Measurements from ENCODE around the gene COL27A1.

The COL27A1 gene

GRCh38 chr9:114282104-114282485 is 126.8 kb downstream of the COL27A1 start:
- DNase-seq (ENCODE audit: insufficient read length, low spot score) (no peak), FAIRE-seq (no peak)
- TF ChIP-seq CTCF (IDR thresholded peaks at IDR 0.05; ENCODE audit: insufficient read depth, missing control alignments) = no peak

GRCh38 chr9:114282507-114282906 is 127.2 kb downstream of the COL27A1 start:
- FAIRE-seq = no peak
- no peak for DNase-seq (ENCODE audit: insufficient read length, low spot score)
- no peak for TF ChIP-seq CTCF (IDR thresholded peaks at IDR 0.05; ENCODE audit: insufficient read depth, missing control alignments)

GRCh38 chr9:114282926-114283325 is 127.6 kb downstream of the COL27A1 start:
- no peak for TF ChIP-seq CTCF (IDR thresholded peaks at IDR 0.05; ENCODE audit: insufficient read depth, missing control alignments)
- FAIRE-seq = no peak
- DNase-seq (ENCODE audit: insufficient read length, low spot score) = no peak

- no peak for TF ChIP-seq CTCF (IDR thresholded peaks at IDR 0.05; ENCODE audit: insufficient read depth, missing control alignments)
- DNase-seq (ENCODE audit: insufficient read length, low spot score) (no peak), FAIRE-seq (no peak)
These were observed 128.3 kb downstream of the COL27A1 start for GRCh38 chr9:114283551-114284111.

GRCh38 chr9:114284316-114285060 is 129.2 kb downstream of the COL27A1 start:
- DNase-seq (ENCODE audit: insufficient read length, low spot score) = no peak
- FAIRE-seq = no peak
- no peak for TF ChIP-seq CTCF (IDR thresholded peaks at IDR 0.05; ENCODE audit: insufficient read depth, missing control alignments)

- DNase-seq (ENCODE audit: insufficient read length, low spot score) (no peak), FAIRE-seq (no peak)
- no peak for TF ChIP-seq CTCF (IDR thresholded peaks at IDR 0.05; ENCODE audit: insufficient read depth, missing control alignments)
These were observed 130.0 kb downstream of the COL27A1 start for GRCh38 chr9:114285166-114285867.
